Cardiac muscle cell (in vitro differentiated cells and primary cell): ENCODE data around the gene LVRN. TPM values are rescaled to one million over a fixed set of nuclear protein-coding genes. Genes with fewer than 3 reads are reported as not detected.
A peak's percentile ranks its signal among the peaks of the same experiment; 100 is the strongest.
"Not testable (repeated sequence)": the region's sequence is repeated elsewhere in the genome, so short reads cannot be mapped to it uniquely, and the experiment has no call there.

Experiments used
- DNase-seq, 2 donors: peaks; one replicate each; pipeline versions ENCODE4 v3.0.0 to v3.0.0-alpha.2; 2010 to 2017; ENCODE audit warnings: low read depth in 1 of 2, low spot score in 1 of 2
- H3K27ac ChIP-seq: fragments of 200-600 bp; sonication (generic); 2 replicates; pipeline ENCODE4 v1.5.1; 2016
- H3K27me3 ChIP-seq: fragments of 200-600 bp; sonication (generic); 2 replicates; pipeline ENCODE4 v1.6.0; 2016; ENCODE audit warnings: control low read depth
- H3K36me3 ChIP-seq: fragments of 200-600 bp; sonication (generic); 2 replicates; pipeline ENCODE4 v1.5.1; 2016; ENCODE audit warnings: control low read depth
- H3K4me1 ChIP-seq: fragments of 200-600 bp; sonication (generic); 2 replicates; pipeline ENCODE4 v1.8.1; 2017; ENCODE audit warnings: low read depth, mild to moderate bottlenecking, mixed run types
- H3K4me3 ChIP-seq: fragments of 200-600 bp; sonication (generic); 2 replicates; pipeline ENCODE4 v1.5.1; 2016; ENCODE audit warnings: mild to moderate bottlenecking
- H3K9me3 ChIP-seq: fragments of 200-600 bp; sonication (generic); 2 replicates; pipeline ENCODE4 v1.5.1; 2017; ENCODE audit warnings: low read depth, mild to moderate bottlenecking, control low read depth
- CTCF ChIP-seq: IDR thresholded peaks from 2 replicates; pipeline ENCODE4 v1.5.1; 2012; ENCODE audit warnings: low read depth, mild to moderate bottlenecking, low read length
- polyA plus RNA-seq: library from polyadenylated mRNA; unstranded; fragments of >200 nt; fragmentation: Nextera tagmentation; extraction: Ambion mirVana; gene quantifications from 2 replicates; pipeline ENCODE4 v1.2.1, GENCODE V29; 2016
- total RNA-seq: library from RNA; depleted of rRNA; stranded (reverse); fragments of >200 nt; gene quantifications from 2 replicates; pipeline ENCODE4 v1.2.3, GENCODE V29; 2016

Gene LVRN
- total RNA-seq (0.36 and 3.0 TPM in 2 replicates), polyA plus RNA-seq (0.25 TPM in 1 of 2 replicates, not detected in the other)

- H3K36me3 ChIP-seq, result no peaks in the 10 kb centered on the region
- peak within 1 kb of the TSS; percentile 36 for H3K4me3 ChIP-seq
- peak in 1 of 2 donors; percentile 3 for DNase-seq
- H3K9me3 ChIP-seq, result no peaks in the 10 kb centered on the region
- TF ChIP-seq CTCF, result no peak
- H3K27ac ChIP-seq, result no peak within 1 kb of the TSS
- no peaks in the 10 kb centered on the region for H3K4me1 ChIP-seq
- peaks cover 96% of the 10 kb centered on the region for H3K27me3 ChIP-seq
Measured at GRCh38 chr5:115962239-115962564, at the start of gene LVRN. Gene LVRN, plus strand, starts transcription at chr5:115962475. Its CDS starts 143 bp downstream, at chr5:115962618.

DNA sequence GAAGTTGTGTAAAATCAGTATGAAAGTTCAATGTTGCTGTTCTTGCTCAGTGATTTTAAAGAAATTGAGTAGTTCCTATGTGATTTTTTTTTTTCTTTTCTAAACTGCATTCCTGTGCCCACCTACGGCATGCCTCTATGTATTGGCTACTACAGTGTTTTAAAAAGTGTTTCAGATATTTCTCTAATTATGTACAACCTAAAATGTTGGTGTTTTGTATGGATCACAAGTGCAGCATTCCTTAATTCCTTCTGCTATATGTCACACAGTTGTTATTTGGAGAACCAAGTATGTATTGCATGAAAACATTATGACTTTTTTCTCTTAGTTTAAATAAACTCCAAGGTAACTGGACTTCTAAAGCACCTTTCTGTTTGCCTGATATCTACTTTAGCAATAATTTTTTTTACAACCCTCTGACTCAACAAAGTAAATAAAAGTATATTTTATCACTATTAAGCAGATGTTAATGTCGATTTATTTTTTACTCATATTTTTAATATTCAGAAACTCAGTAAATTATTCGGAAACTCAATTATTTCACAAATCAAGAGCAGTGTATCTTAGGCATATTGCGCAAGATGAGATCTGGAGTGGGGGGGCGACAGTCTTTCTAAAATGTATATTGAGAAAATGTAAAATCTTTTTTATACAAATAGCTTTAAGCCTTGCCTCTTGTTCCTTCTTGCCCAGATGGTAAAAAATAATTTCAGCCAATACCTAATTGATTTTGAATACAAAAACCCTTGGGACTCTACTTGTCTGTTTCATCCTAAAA is 48.5 kb upstream of the LVRN start:
- not testable (repeated sequence) for DNase-seq, H3K36me3 ChIP-seq, H3K27ac ChIP-seq, H3K4me1 ChIP-seq, H3K9me3 ChIP-seq, H3K27me3 ChIP-seq, H3K4me3 ChIP-seq

DNA sequence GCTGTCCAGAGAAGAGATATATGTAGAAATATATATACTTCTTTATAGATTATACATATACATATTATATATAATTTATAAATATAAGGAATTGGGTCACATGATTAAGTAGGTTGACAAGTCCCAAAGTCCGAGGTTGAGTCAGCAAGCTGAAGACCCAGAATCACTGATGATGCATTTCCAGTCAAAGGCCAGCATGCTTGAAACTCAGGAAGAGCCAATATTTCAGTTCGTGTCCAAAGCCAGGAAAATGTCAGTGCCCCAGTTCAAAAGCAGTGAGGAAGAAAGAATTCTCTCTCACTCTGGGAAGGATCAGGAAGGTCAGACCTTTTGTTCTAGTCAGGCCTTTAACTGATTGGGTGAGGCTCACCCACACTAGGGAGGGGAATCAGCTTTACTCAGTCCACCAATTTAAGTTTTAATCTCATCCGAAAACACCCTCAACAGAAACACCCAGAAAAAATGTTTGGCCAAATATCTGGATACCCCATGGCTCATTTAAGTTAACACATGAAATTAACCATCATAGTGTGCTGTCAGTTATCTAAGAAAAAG is 42.0 kb upstream of the LVRN start:
- peak in 1 of 2 donors; percentile 34 for DNase-seq
- no peak for TF ChIP-seq CTCF
- H3K4me3 ChIP-seq, result no peak overlapping the region
- no peaks in the 10 kb centered on the region for H3K36me3 ChIP-seq
- peaks cover 5% of the 10 kb centered on the region for H3K4me1 ChIP-seq
- H3K27me3 ChIP-seq, result no peaks in the 10 kb centered on the region
- no peak overlapping the region for H3K27ac ChIP-seq
- H3K9me3 ChIP-seq, result no peaks in the 10 kb centered on the region

- not testable (repeated sequence) for H3K4me3 ChIP-seq, H3K36me3 ChIP-seq, DNase-seq, H3K9me3 ChIP-seq, H3K27me3 ChIP-seq, H3K4me1 ChIP-seq, H3K27ac ChIP-seq
Measured at GRCh38 chr5:115928578-115929407, 33.5 kb upstream of the LVRN start.

GRCh38 chr5:115930171-115930570 is 32.1 kb upstream of the LVRN start:
- not testable (repeated sequence) for H3K27me3 ChIP-seq, H3K4me3 ChIP-seq, H3K4me1 ChIP-seq, H3K9me3 ChIP-seq, H3K36me3 ChIP-seq, DNase-seq, H3K27ac ChIP-seq

DNA sequence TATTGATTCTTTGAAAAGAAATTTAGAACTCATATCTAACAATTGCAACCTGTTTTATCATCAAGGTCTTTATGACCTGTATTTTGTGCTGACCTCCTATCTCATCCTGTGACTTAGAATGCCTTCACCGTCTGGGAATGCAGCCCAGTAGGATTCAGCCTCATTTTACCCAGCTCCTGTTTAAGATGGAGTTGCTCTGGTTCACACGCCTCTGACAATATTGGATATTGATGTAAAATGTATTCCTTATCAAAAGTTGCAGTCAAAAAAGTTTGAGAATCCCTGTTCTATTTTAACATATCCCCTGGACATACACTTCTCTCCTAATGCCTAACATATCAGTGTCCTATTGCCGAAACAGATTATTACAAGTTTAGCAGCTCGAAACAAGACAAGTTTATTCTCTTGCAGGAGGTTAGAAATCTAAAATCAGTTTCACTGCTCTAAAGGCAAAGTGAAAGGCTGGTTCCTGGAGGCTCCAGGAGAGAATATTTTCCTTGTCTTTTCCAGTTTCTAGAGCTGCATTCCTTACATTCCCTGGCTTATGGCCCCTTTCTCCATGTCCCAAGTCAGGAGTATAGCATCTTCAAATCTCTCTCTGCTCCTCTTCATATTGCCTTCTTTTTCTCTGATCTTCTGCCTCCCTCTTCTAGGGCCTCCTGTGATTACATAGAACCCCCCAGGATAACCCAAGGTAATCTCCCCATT is 31.5 kb upstream of the LVRN start:
- Histone ChIP-seq H3K27me3 (no peaks in the 10 kb centered on the region), H3K36me3 (no peaks in the 10 kb centered on the region), H3K4me3 (no peak overlapping the region), H3K4me1 (no peaks in the 10 kb centered on the region), H3K27ac (no peak overlapping the region), H3K9me3 (no peaks in the 10 kb centered on the region)
- TF ChIP-seq CTCF, result no peak
- peak in 1 of 2 donors; percentile 40 for DNase-seq
